Mesendoderm (in vitro differentiated cells): ENCODE results near the gene COG7. TPM values are rescaled to one million over a fixed set of nuclear protein-coding genes. Genes with fewer than 3 reads are reported as not detected.

Experiments used
- DNase-seq: peaks from one replicate; pipeline ENCODE4 v3.0.0; 2013
- H2AK5ac ChIP-seq: 2 replicates; pipeline ENCODE4 v1.6.1; 2013; ENCODE audit warnings: low read length, inconsistent platforms
- H2BK120ac ChIP-seq: 2 replicates; pipeline ENCODE4 v1.6.1; 2013; ENCODE audit warnings: low read depth, mild to moderate bottlenecking, low read length, moderate library complexity, mixed read lengths
- H2BK15ac ChIP-seq: replicated peaks from 2 replicates; pipeline ENCODE4 v1.6.1; 2013; ENCODE audit warnings: low read depth, mild to moderate bottlenecking, moderate library complexity
- H2BK5ac ChIP-seq: 2 replicates; pipeline ENCODE4 v1.6.1; 2013; ENCODE audit warnings: low read length, inconsistent platforms
- H3K18ac ChIP-seq: 2 replicates; pipeline ENCODE4 v1.6.1; 2013; ENCODE audit warnings: mild to moderate bottlenecking, low read length, mixed read lengths
- H3K23ac ChIP-seq: one replicate; pipeline ENCODE4 v1.6.1; 2013; ENCODE audit warnings: low read length
- H3K27ac ChIP-seq: 2 replicates; pipeline ENCODE4 v1.5.1; 2013; ENCODE audit warnings: low read depth, mild to moderate bottlenecking, inconsistent platforms, low read length, moderate library complexity
- H3K27me3 ChIP-seq: 2 replicates; pipeline ENCODE4 v1.6.1; 2013; ENCODE audit warnings: low read length, control low read depth, mild to moderate bottlenecking, inconsistent platforms; ENCODE audit not compliant: insufficient read depth, poor library complexity
- H3K36me3 ChIP-seq: 2 replicates; pipeline ENCODE4 v1.6.1; 2013; ENCODE audit warnings: low read length, inconsistent platforms; ENCODE audit not compliant: control insufficient read depth, insufficient read depth
- H3K4ac ChIP-seq: one replicate; pipeline ENCODE4 v1.6.1; 2013; ENCODE audit warnings: low read depth, mild to moderate bottlenecking, low read length, moderate library complexity
- H3K4me1 ChIP-seq: 2 replicates; pipeline ENCODE4 v1.6.1; 2013; ENCODE audit warnings: low read depth, low read length, inconsistent platforms; ENCODE audit not compliant: control insufficient read depth
- H3K4me2 ChIP-seq: 2 replicates; pipeline ENCODE4 v1.6.1; 2013; ENCODE audit warnings: low read length
- H3K4me3 ChIP-seq: 2 replicates; pipeline ENCODE4 v1.5.1; 2013; ENCODE audit warnings: mild to moderate bottlenecking, low read length
- H3K56ac ChIP-seq: one replicate; pipeline ENCODE4 v1.6.1; 2013; ENCODE audit warnings: low read length
- H3K79me1 ChIP-seq: 2 replicates; pipeline ENCODE4 v1.6.1; 2013; ENCODE audit warnings: low read length, inconsistent platforms
- H3K79me2 ChIP-seq: 2 replicates; pipeline ENCODE4 v1.6.1; 2013; ENCODE audit warnings: mild to moderate bottlenecking, low read length; ENCODE audit not compliant: control insufficient read depth, insufficient read depth
- H3K9ac ChIP-seq: 2 replicates; pipeline ENCODE4 v1.6.1; 2013; ENCODE audit warnings: low read length, inconsistent platforms
- H4K5ac ChIP-seq: one replicate; pipeline ENCODE4 v1.6.1; 2013; ENCODE audit warnings: low read length
- H4K8ac ChIP-seq: one replicate; pipeline ENCODE4 v1.6.1; 2013; ENCODE audit warnings: low read depth, mild to moderate bottlenecking, control low read depth, low read length, moderate library complexity
- WGBS: extraction: QIAGEN DNeasy Blood & Tissue Kit; methylation state at CpG from one replicate; pipeline ENCODE4 v1.1.7; 2013; ENCODE audit warnings: low lambda C conversion rate, missing lambda C conversion rate; ENCODE audit not compliant: insufficient coverage; ENCODE audit errors: extremely low coverage; 5-methylcytosine and 5-hydroxymethylcytosine counted together
- polyA plus RNA-seq, 2 experiments: library from polyadenylated mRNA; stranded (reverse); fragments of 200-250 nt; gene quantifications; one replicate each; pipeline ENCODE4 v1.2.3, GENCODE V29; 2013

COG7 gene
- polyA plus RNA-seq (2013, experiment 1 of 2) = 8.5 TPM
- 8.7 TPM for polyA plus RNA-seq (2013, experiment 2 of 2)

- WGBS = no CpG with 5 or more reads among the region's 57 CpGs
- H3K4ac ChIP-seq = peak within 1 kb of the TSS; percentile 73
- no peaks in the 10 kb centered on the region for H3K36me3 ChIP-seq
- H3K79me2 ChIP-seq = no peaks in the 10 kb centered on the region
- H3K23ac ChIP-seq = no peak within 1 kb of the TSS
- H4K5ac ChIP-seq = no peak within 1 kb of the TSS
- peak within 1 kb of the TSS; percentile 93 for H3K4me2 ChIP-seq
- H4K8ac ChIP-seq = no peak within 1 kb of the TSS
- H3K56ac ChIP-seq = peak within 1 kb of the TSS; percentile 99
- peak within 1 kb of the TSS; percentile 64 for H3K27ac ChIP-seq
- no peaks in the 10 kb centered on the region for H3K27me3 ChIP-seq
- H2BK120ac ChIP-seq = no peak within 1 kb of the TSS
- H3K79me1 ChIP-seq = peaks cover 3% of the 10 kb centered on the region
- no peak within 1 kb of the TSS for H2BK15ac ChIP-seq
- peak within 1 kb of the TSS; percentile 98 for H3K4me3 ChIP-seq
- peak within 1 kb of the TSS; percentile 81 for H3K18ac ChIP-seq
- peak within 1 kb of the TSS; percentile 91 for H2BK5ac ChIP-seq
- DNase-seq = peak; percentile 94
- peak within 1 kb of the TSS; percentile 98 for H3K9ac ChIP-seq
- H3K4me1 ChIP-seq = no peaks in the 10 kb centered on the region
- no peak within 1 kb of the TSS for H2AK5ac ChIP-seq
Measured at GRCh38 chr16:23452572-23453337, at the start of gene COG7. Gene COG7 (minus strand): TSS chr16:23453189. CDS start chr16:23452994, 195 bp downstream.

- Histone ChIP-seq H3K4ac (no peak overlapping the region), H2BK5ac (no peak overlapping the region), H3K27ac (no peak overlapping the region), H3K4me3 (no peak overlapping the region), H3K23ac (no peak overlapping the region), H3K4me1 (peaks cover 6% of the 10 kb centered on the region), H3K79me2 (peaks cover 75% of the 10 kb centered on the region), H3K79me1 (peaks cover 35% of the 10 kb centered on the region), H3K56ac (no peak overlapping the region), H3K18ac (no peak overlapping the region), H3K4me2 (no peak overlapping the region), H2BK120ac (no peak overlapping the region), H2BK15ac (no peak overlapping the region), H3K9ac (no peak overlapping the region), H3K27me3 (no peaks in the 10 kb centered on the region), H4K8ac (no peak overlapping the region), H4K5ac (no peak overlapping the region), H2AK5ac (no peak overlapping the region), H3K36me3 (no peaks in the 10 kb centered on the region)
- DNase-seq = no peak
- WGBS = no CpG with 5 or more reads among the region's 2 CpGs
Measured at GRCh38 chr16:23502466-23502865, 49.5 kb upstream of the COG7 start.

GRCh38 chr16:23501291-23501690 lies 48.3 kb upstream of the COG7 start:
- H3K27ac ChIP-seq = no peak overlapping the region
- no peak overlapping the region for H3K4ac ChIP-seq
- no peak overlapping the region for H3K23ac ChIP-seq
- no peak overlapping the region for H2AK5ac ChIP-seq
- no peak overlapping the region for H2BK15ac ChIP-seq
- no peak overlapping the region for H3K4me3 ChIP-seq
- DNase-seq = no peak
- H2BK120ac ChIP-seq = no peak overlapping the region
- WGBS = no CpG with 5 or more reads among the region's 5 CpGs
- peaks cover 33% of the 10 kb centered on the region for H3K79me1 ChIP-seq
- no peak overlapping the region for H3K9ac ChIP-seq
- H3K4me1 ChIP-seq = peaks cover 6% of the 10 kb centered on the region
- H2BK5ac ChIP-seq = no peak overlapping the region
- H3K79me2 ChIP-seq = peaks cover 67% of the 10 kb centered on the region
- H3K27me3 ChIP-seq = no peaks in the 10 kb centered on the region
- H4K8ac ChIP-seq = no peak overlapping the region
- H3K4me2 ChIP-seq = no peak overlapping the region
- H3K36me3 ChIP-seq = no peaks in the 10 kb centered on the region
- H4K5ac ChIP-seq = no peak overlapping the region
- no peak overlapping the region for H3K18ac ChIP-seq
- no peak overlapping the region for H3K56ac ChIP-seq

- Histone ChIP-seq H2BK5ac (no peak overlapping the region), H4K8ac (no peak overlapping the region), H2AK5ac (no peak overlapping the region), H3K79me1 (peaks cover 30% of the 10 kb centered on the region), H3K27ac (no peak overlapping the region), H3K9ac (no peak overlapping the region), H3K79me2 (peaks cover 62% of the 10 kb centered on the region), H3K27me3 (no peaks in the 10 kb centered on the region), H3K56ac (no peak overlapping the region), H3K36me3 (no peaks in the 10 kb centered on the region), H2BK120ac (no peak overlapping the region), H3K18ac (no peak overlapping the region), H3K23ac (no peak overlapping the region), H3K4me1 (peaks cover 6% of the 10 kb centered on the region), H4K5ac (no peak overlapping the region), H3K4ac (no peak overlapping the region), H3K4me2 (no peak overlapping the region), H3K4me3 (no peak overlapping the region), H2BK15ac (no peak overlapping the region)
- DNase-seq = no peak
- no CpG with 5 or more reads among the region's 4 CpGs for WGBS
Measured at GRCh38 chr16:23500862-23501225, 47.9 kb upstream of the COG7 start.

GRCh38 chr16:23500212-23500861 lies 47.3 kb upstream of the COG7 start:
- Histone ChIP-seq H3K18ac (no peak overlapping the region), H3K27ac (no peak overlapping the region), H4K8ac (no peak overlapping the region), H3K9ac (no peak overlapping the region), H3K4me2 (no peak overlapping the region), H3K56ac (no peak overlapping the region), H3K79me2 (peaks cover 59% of the 10 kb centered on the region), H3K23ac (no peak overlapping the region), H3K4me3 (no peak overlapping the region), H2BK15ac (no peak overlapping the region), H2BK5ac (no peak overlapping the region), H3K79me1 (peaks cover 31% of the 10 kb centered on the region), H4K5ac (no peak overlapping the region), H3K36me3 (no peaks in the 10 kb centered on the region), H3K27me3 (no peaks in the 10 kb centered on the region), H2AK5ac (no peak overlapping the region), H2BK120ac (no peak overlapping the region), H3K4me1 (peaks cover 6% of the 10 kb centered on the region), H3K4ac (no peak overlapping the region)
- DNase-seq = no peak
- WGBS = no CpG with 5 or more reads among the region's 20 CpGs
